HepG2 (cell line): ENCODE results near the gene DDAH2. TPM values are rescaled to one million over a fixed set of nuclear protein-coding genes. Genes with fewer than 3 reads are reported as not detected.

Experiments used
- CEBPB ChIP-seq: IDR thresholded peaks from 2 replicates; pipeline ENCODE4 v1.6.1; 2011; ENCODE audit warnings: low read depth, low read length, improper control_type of control experiment, borderline replicate concordance
- DNMT1 ChIP-seq: sonication (generic); formaldehyde crosslinking; IDR thresholded peaks from 2 replicates; pipeline ENCODE4 v1.5.1; 2020; ENCODE audit warnings: mild to moderate bottlenecking, missing genetic modification reagents
- GABPA ChIP-seq, 2 experiments: IDR thresholded peaks; 2 replicates each; pipeline ENCODE4 v1.6.1; 2011 to 2016; ENCODE audit warnings: low read depth in 2 of 2, low read length in 1 of 2, missing biosample characterization in 1 of 2, missing genetic modification characterization in 1 of 2
- HINFP ChIP-seq: sonication (generic); formaldehyde crosslinking; IDR thresholded peaks from 2 replicates; pipeline ENCODE4 v1.4.0; 2020; ENCODE audit warnings: low read depth, mild to moderate bottlenecking, missing genetic modification reagents
- HNF1A ChIP-seq, 2 experiments: sonication (generic) in 1 of 2; formaldehyde crosslinking in 1 of 2; IDR thresholded peaks; 2 replicates each; pipeline versions ENCODE4 v1.4.0 to v1.6.1; 2016 to 2020; ENCODE audit warnings: borderline replicate concordance in 1 of 2, low read depth in 1 of 2, mild to moderate bottlenecking in 1 of 2, missing genetic modification reagents in 1 of 2
- NR2F1 ChIP-seq, 2 experiments: fragments of 450-650 bp in 1 of 2; formaldehyde crosslinking in 1 of 2; IDR thresholded peaks; 2 replicates each; pipeline versions ENCODE4 v1.5.0 to v1.6.1; 2016 to 2020; ENCODE audit warnings: mild to moderate bottlenecking in 1 of 2, missing compliant biosample characterization in 1 of 2, missing genetic modification reagents in 1 of 2, moderate library complexity in 1 of 2
- RELA ChIP-seq: sonication (generic); formaldehyde crosslinking; IDR thresholded peaks from 2 replicates; pipeline ENCODE4 v1.4.0; 2020; ENCODE audit warnings: missing genetic modification reagents
- SIN3A ChIP-seq: IDR thresholded peaks from 2 replicates; pipeline ENCODE4 v1.6.1; 2011; ENCODE audit warnings: low read depth, mild to moderate bottlenecking, control low read depth, low read length, borderline replicate concordance
- SMAD9 ChIP-seq: sonication (generic); formaldehyde crosslinking; IDR thresholded peaks from 2 replicates; pipeline ENCODE4 v1.5.1; 2020; ENCODE audit warnings: mild to moderate bottlenecking, missing genetic modification reagents
- SOX13 ChIP-seq, 3 experiments: fragments of 450-650 bp in 1 of 3; sonication (generic) in 1 of 3; formaldehyde crosslinking in 1 of 3; IDR thresholded peaks in 2 of 3; conservative IDR thresholded peaks in 1 of 3; 2 replicates each; pipeline versions ENCODE4 v1.5.0 to v1.6.1; 2016 to 2020; ENCODE audit warnings: antibody characterized with exemption in 1 of 3, mild to moderate bottlenecking in 1 of 3, missing compliant biosample characterization in 1 of 3, missing genetic modification reagents in 1 of 3, moderate library complexity in 1 of 3
- THYN1 ChIP-seq: sonication (generic); formaldehyde crosslinking; IDR thresholded peaks from 2 replicates; pipeline ENCODE4 v1.8.1; 2023; ENCODE audit warnings: low read depth, mild to moderate bottlenecking, moderate library complexity, missing genetic modification reagents, borderline replicate concordance
- ZFP91 ChIP-seq: sonication (generic); formaldehyde crosslinking; IDR thresholded peaks from 2 replicates; pipeline ENCODE4 v1.9.0; 2022; ENCODE audit warnings: missing genetic modification reagents, mild to moderate bottlenecking, borderline replicate concordance
- ZNF556 ChIP-seq: sonication (generic); formaldehyde crosslinking; IDR thresholded peaks from 2 replicates; pipeline ENCODE4 v1.4.0; 2020; ENCODE audit warnings: mild to moderate bottlenecking, missing genetic modification reagents, borderline replicate concordance
- ZNF704 ChIP-seq: sonication (generic); formaldehyde crosslinking; IDR thresholded peaks from 2 replicates; pipeline ENCODE4 v1.8.1; 2023; ENCODE audit warnings: mild to moderate bottlenecking, inconsistent platforms, moderate library complexity, missing genetic modification reagents, borderline replicate concordance
- ZNF709 ChIP-seq: sonication (generic); formaldehyde crosslinking; IDR thresholded peaks from 2 replicates; pipeline ENCODE4 v1.5.0; 2020; ENCODE audit warnings: mild to moderate bottlenecking, missing genetic modification reagents
- ZSCAN5A ChIP-seq: sonication (generic); formaldehyde crosslinking; IDR thresholded peaks from 2 replicates; pipeline ENCODE4 v1.8.0; 2022; ENCODE audit warnings: mild to moderate bottlenecking, missing genetic modification reagents, borderline replicate concordance
- polyA plus RNA-seq, 8 experiments: library from polyadenylated mRNA; depleted of rRNA in 3 of 8; stranded (reverse) in 7 of 8; unstranded in 1 of 8; fragments of >200 nt; fragmentation: Illumina TruSeq in 4 of 8; extraction: Trizol in 4 of 8; gene quantifications; 2 replicates each; pipeline versions ENCODE4 v1.2.1 to v1.2.3, GENCODE V29; 2011 to 2016; ENCODE audit warnings: low read depth in 4 of 8, missing spikeins in 1 of 8, mixed read lengths in 1 of 8; ENCODE audit not compliant: insufficient read depth in 1 of 8
- total RNA-seq, 5 experiments: library from RNA; depleted of rRNA; stranded (reverse); fragments of >200 nt; fragmentation: Illumina TruSeq; extraction: Trizol; gene quantifications; 2 replicates each; pipeline ENCODE4 v1.2.3, GENCODE V29; 2016; ENCODE audit warnings: low read depth in 1 of 5

The DDAH2 gene
- total and polyA plus RNA-seq, 2 of the 13 experiments (the other 11 are each of a cell fraction or from before 2014, with no cell fraction given), result 16.4 to 21.1 TPM

- TF ChIP-seq GABPA (IDR thresholded peaks at IDR 0.05; ENCODE audit: low read depth, low read length), result no peak
- TF ChIP-seq GABPA (CRISPR knock-in tag; IDR thresholded peaks at IDR 0.05; ENCODE audit: low read depth), result no peak
- peak; percentile 83; the same call in 1 of the 2 replicates for TF ChIP-seq ZNF556 (CRISPR knock-in tag)
- TF ChIP-seq CEBPB, result no peak
- peak; percentile 12; the same call in 1 of the 2 replicates for TF ChIP-seq DNMT1 (CRISPR knock-in tag)
- TF ChIP-seq HNF1A (IDR thresholded peaks at IDR 0.05; ENCODE audit: low read depth), result no peak; the same call in 1 of the 2 replicates
- peak; percentile 14; the same call in 1 of the 2 replicates for TF ChIP-seq HNF1A (CRISPR knock-in tag; IDR thresholded peaks at IDR 0.05; ENCODE audit: borderline replicate concordance)
- TF ChIP-seq SMAD9 (CRISPR knock-in tag), result peak; percentile 52; the same call in 1 of the 2 replicates
- peak; percentile 87 for TF ChIP-seq ZFP91 (CRISPR knock-in tag)
- no peak; the same call in 1 of the 2 replicates for TF ChIP-seq HINFP (CRISPR knock-in tag)
- TF ChIP-seq ZNF709 (CRISPR knock-in tag), result 0 out of 2 replicates have a peak, but pooled peaks have one; percentile 22
- TF ChIP-seq NR2F1 (CRISPR knock-in tag; IDR thresholded peaks at IDR 0.05), result peak in 1 of 2 experiments; percentile 59; a peak in 1 of 4 replicates
- no peak; the same call in 1 of the 2 replicates for TF ChIP-seq SIN3A
- no peak; the same call in 1 of the 2 replicates for TF ChIP-seq THYN1 (CRISPR knock-in tag)
- no peak for TF ChIP-seq ZNF704 (CRISPR knock-in tag)
- TF ChIP-seq SOX13 (IDR thresholded peaks at IDR 0.05), result peak; percentile 16; the same call in 1 of the 2 replicates
- TF ChIP-seq SOX13 (CRISPR knock-in tag; conservative IDR thresholded peaks at IDR 0.05 in 1 of 2, IDR thresholded peaks at IDR 0.05 in 1 of 2), result peak in 1 of 2 experiments; percentile 20; a peak in 2 of 4 replicates
- peak; percentile 65; the same call in 1 of the 2 replicates for TF ChIP-seq RELA (CRISPR knock-in tag)
- no peak for TF ChIP-seq ZSCAN5A
Measured at GRCh38 chr6:31729515-31729978, 448 bp upstream of the DDAH2 start (continued).
